Uterus (tissue), 4 donors: Measurements from ENCODE around the gene SLC25A22. TPM values are rescaled to one million over a fixed set of nuclear protein-coding genes. Genes with fewer than 3 reads are reported as not detected.
A peak's percentile ranks its signal among the peaks of the same experiment; 100 is the strongest.

Experiments used
- DNase-seq, 2 donors: peaks; one replicate each; pipeline ENCODE4 v3.0.0-alpha.2; 2019 to 2020
- H3K27ac ChIP-seq, 2 donors: fragments of 200-600 bp; sonication (generic); 1 replicate in 1 of 2; 2 replicates in 1 of 2; pipeline ENCODE4 v1.5.1; 2016 to 2018
- H3K27me3 ChIP-seq, 2 donors: fragments of 200-600 bp; sonication (generic); one replicate each; pipeline ENCODE4 v1.5.1; 2018 to 2019; ENCODE audit warnings: control low read depth in 1 of 2
- H3K36me3 ChIP-seq, 2 donors: fragments of 200-600 bp; sonication (generic); one replicate each; pipeline ENCODE4 v1.5.1; 2019; ENCODE audit warnings: control low read depth in 1 of 2
- H3K4me1 ChIP-seq, 2 donors: fragments of 200-600 bp; sonication (generic); one replicate each; pipeline ENCODE4 v1.5.1; 2018 to 2019; ENCODE audit warnings: control low read depth in 1 of 2
- H3K4me3 ChIP-seq, 2 donors: fragments of 200-600 bp; sonication (generic); 1 replicate in 1 of 2; 2 replicates in 1 of 2; pipeline ENCODE4 v1.5.1; 2018 to 2019; ENCODE audit warnings: mild to moderate bottlenecking in 1 of 2
- H3K9me3 ChIP-seq, 2 donors: fragments of 200-600 bp; sonication (generic); one replicate each; pipeline ENCODE4 v1.5.1; 2019; ENCODE audit warnings: control low read depth in 1 of 2
- CTCF ChIP-seq, 4 experiments: fragments of 200-600 bp in 2 of 4; fragments of 450-650 bp in 2 of 4; sonication (generic) in 2 of 4; IDR thresholded peaks; one replicate each; pipeline ENCODE4 v1.5.1; 2016 to 2019; ENCODE audit warnings: antibody characterized with exemption in 4 of 4, mild to moderate bottlenecking in 2 of 4, moderate library complexity in 1 of 4
- POLR2A ChIP-seq, 2 donors: fragments of 450-650 bp; IDR thresholded peaks; one replicate each; pipeline ENCODE4 v1.6.1; 2016; ENCODE audit warnings: antibody characterized with exemption in 2 of 2, mild to moderate bottlenecking in 1 of 2, moderate library complexity in 1 of 2
- intact Hi-C: fragments of 100-400 bp; cut with DNase I; formaldehyde crosslinking; loops from one replicate; pipeline ENCODE4 v1.15.1; 2023; ENCODE audit warnings: low total_unique reads
- total RNA-seq, 4 donors: library from RNA; depleted of rRNA in 3 of 4; stranded (reverse); fragments of >200 nt in 3 of 4; gene quantifications; one replicate each; pipeline versions ENCODE4 v1.1.0 to v1.2.4, GENCODE V29; 2014 to 2023
- donor health status: DM: yes; HTN: yes; CAD: no.

The SLC25A22 gene
- total RNA-seq, 4 donors from 2014 or later: 0.29 to 20.8 (median 5.4) TPM

- no peak overlapping the region for H3K27ac ChIP-seq
- peaks cover 7 to 35% of the 10 kb centered on the region in 2 donors for H3K4me1 ChIP-seq
- no peak overlapping the region for H3K4me3 ChIP-seq
- no peaks in the 10 kb centered on the region for H3K36me3 ChIP-seq
- no peaks in the 10 kb centered on the region for H3K27me3 ChIP-seq
- no peak for TF ChIP-seq POLR2A (IDR thresholded peaks at IDR 0.05)
- no peak for TF ChIP-seq CTCF (IDR thresholded peaks at IDR 0.05)
- H3K9me3 ChIP-seq: no peaks in the 10 kb centered on the region
- intact Hi-C loops: no loop called here
- DNase-seq: no peak
Measured at GRCh38 chr11:837189-837989, 39.3 kb upstream of the SLC25A22 start.

GRCh38 chr11:836700-837099 is 38.6 kb upstream of the SLC25A22 start:
- no peak for TF ChIP-seq CTCF (IDR thresholded peaks at IDR 0.05)
- no peak for TF ChIP-seq POLR2A (IDR thresholded peaks at IDR 0.05)
- DNase-seq: no peak
- intact Hi-C loops: no loop called here
- no peak overlapping the region for H3K27ac ChIP-seq
- no peaks in the 10 kb centered on the region for H3K9me3 ChIP-seq
- H3K4me3 ChIP-seq: no peak overlapping the region
- no peaks in the 10 kb centered on the region for H3K36me3 ChIP-seq
- peaks cover 7 to 42% of the 10 kb centered on the region in 2 donors for H3K4me1 ChIP-seq
- no peaks in the 10 kb centered on the region for H3K27me3 ChIP-seq

- TF ChIP-seq CTCF (IDR thresholded peaks at IDR 0.05): no peak
- no peak for TF ChIP-seq POLR2A (IDR thresholded peaks at IDR 0.05)
- Histone ChIP-seq H3K36me3 (no peaks in the 10 kb centered on the region), H3K4me1 (peaks cover 4 to 40% of the 10 kb centered on the region in 2 donors), H3K27ac (no peak overlapping the region), H3K27me3 (no peaks in the 10 kb centered on the region), H3K9me3 (no peaks in the 10 kb centered on the region), H3K4me3 (no peak overlapping the region)
- intact Hi-C loops: no loop called here
- no peak for DNase-seq
Measured at GRCh38 chr11:836274-836673, 38.2 kb upstream of the SLC25A22 start.

GRCh38 chr11:834371-835316 is 36.6 kb upstream of the SLC25A22 start:
- H3K36me3 ChIP-seq: no peaks in the 10 kb centered on the region
- intact Hi-C loops: no loop called here
- peaks cover 0 to 47% of the 10 kb centered on the region in 2 donors for H3K4me1 ChIP-seq
- H3K4me3 ChIP-seq: peak overlapping the region; percentile 61 to 64
- peak; percentile 76 to 78 for DNase-seq
- TF ChIP-seq CTCF (IDR thresholded peaks at IDR 0.05) (peak in 2 of 4 experiments; percentile 1 to 10), POLR2A (IDR thresholded peaks at IDR 0.05) (peak in 1 of 2 donors; percentile 61)
- peaks cover 0 to 10% of the 10 kb centered on the region in 2 donors for H3K27me3 ChIP-seq
- H3K9me3 ChIP-seq: no peaks in the 10 kb centered on the region
- H3K27ac ChIP-seq: peak overlapping the region; percentile 81 to 82
